ENCODE data around the gene PJVK.
A peak's percentile ranks its signal among the peaks of the same experiment; 100 is the strongest.

DNA sequence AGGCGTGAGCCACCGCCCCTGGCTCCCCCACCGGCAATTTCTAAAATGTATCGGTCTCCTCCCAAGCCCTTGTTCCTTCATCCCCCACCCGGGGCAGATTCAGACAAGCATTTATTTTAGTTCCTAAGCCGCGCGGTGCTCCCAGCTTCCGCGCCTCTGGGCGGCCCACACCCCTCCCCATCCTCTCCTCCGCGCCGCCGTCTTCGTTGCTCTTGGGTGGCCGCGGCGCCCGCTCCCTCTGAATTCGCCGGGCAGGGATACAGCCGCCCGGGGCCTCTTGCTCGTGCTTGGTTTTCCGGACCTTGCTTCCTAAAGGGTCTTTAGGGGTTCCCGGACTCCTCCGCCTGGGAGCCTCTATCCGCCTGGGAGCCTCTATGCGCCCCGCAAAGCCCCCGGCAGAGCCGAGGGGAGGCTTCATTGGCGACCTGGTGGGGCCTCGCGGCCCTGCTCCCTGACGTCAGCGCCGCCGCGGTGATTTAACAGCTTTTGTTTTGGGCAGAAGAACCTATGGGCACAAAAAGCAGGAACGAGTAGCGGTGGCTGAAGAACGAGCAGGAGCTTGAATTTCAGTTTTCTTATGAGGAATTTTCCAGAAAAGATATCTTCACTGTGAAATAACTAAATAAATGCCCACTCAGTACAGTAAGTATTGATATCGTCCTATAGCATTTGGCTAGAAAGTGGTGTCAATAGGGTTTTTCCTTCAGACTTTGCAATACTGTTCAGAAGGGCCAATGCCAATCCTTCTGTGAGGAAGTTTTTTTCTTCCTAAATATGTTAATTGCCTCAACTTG is 37.5 kb upstream of the PJVK start:
- no peak for TF ChIP-seq SIN3A (IDR thresholded peaks at IDR 0.05; ENCODE audit: borderline replicate concordance, insufficient read depth, low read depth, low read length)
- TF ChIP-seq, protein P1, sequence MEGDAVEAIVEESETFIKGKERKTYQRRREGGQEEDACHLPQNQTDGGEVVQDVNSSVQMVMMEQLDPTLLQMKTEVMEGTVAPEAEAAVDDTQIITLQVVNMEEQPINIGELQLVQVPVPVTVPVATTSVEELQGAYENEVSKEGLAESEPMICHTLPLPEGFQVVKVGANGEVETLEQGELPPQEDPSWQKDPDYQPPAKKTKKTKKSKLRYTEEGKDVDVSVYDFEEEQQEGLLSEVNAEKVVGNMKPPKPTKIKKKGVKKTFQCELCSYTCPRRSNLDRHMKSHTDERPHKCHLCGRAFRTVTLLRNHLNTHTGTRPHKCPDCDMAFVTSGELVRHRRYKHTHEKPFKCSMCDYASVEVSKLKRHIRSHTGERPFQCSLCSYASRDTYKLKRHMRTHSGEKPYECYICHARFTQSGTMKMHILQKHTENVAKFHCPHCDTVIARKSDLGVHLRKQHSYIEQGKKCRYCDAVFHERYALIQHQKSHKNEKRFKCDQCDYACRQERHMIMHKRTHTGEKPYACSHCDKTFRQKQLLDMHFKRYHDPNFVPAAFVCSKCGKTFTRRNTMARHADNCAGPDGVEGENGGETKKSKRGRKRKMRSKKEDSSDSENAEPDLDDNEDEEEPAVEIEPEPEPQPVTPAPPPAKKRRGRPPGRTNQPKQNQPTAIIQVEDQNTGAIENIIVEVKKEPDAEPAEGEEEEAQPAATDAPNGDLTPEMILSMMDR (IDR thresholded peaks at IDR 0.05), result no peak
- TF ChIP-seq, protein P2, sequence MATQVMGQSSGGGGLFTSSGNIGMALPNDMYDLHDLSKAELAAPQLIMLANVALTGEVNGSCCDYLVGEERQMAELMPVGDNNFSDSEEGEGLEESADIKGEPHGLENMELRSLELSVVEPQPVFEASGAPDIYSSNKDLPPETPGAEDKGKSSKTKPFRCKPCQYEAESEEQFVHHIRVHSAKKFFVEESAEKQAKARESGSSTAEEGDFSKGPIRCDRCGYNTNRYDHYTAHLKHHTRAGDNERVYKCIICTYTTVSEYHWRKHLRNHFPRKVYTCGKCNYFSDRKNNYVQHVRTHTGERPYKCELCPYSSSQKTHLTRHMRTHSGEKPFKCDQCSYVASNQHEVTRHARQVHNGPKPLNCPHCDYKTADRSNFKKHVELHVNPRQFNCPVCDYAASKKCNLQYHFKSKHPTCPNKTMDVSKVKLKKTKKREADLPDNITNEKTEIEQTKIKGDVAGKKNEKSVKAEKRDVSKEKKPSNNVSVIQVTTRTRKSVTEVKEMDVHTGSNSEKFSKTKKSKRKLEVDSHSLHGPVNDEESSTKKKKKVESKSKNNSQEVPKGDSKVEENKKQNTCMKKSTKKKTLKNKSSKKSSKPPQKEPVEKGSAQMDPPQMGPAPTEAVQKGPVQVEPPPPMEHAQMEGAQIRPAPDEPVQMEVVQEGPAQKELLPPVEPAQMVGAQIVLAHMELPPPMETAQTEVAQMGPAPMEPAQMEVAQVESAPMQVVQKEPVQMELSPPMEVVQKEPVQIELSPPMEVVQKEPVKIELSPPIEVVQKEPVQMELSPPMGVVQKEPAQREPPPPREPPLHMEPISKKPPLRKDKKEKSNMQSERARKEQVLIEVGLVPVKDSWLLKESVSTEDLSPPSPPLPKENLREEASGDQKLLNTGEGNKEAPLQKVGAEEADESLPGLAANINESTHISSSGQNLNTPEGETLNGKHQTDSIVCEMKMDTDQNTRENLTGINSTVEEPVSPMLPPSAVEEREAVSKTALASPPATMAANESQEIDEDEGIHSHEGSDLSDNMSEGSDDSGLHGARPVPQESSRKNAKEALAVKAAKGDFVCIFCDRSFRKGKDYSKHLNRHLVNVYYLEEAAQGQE (IDR thresholded peaks at IDR 0.05; ENCODE audit: insufficient read depth in 1 of 2, low read depth in 2 of 2, low read length in 1 of 2), result no peak
- TF ChIP-seq POLR2AphosphoS5 (IDR thresholded peaks at IDR 0.05; ENCODE audit: low read depth, low read length), result peak; percentile 74
